Astrocyte (in vitro differentiated cells and primary cell): ENCODE measurements around the gene SLC44A5. TPM values are rescaled to one million over a fixed set of nuclear protein-coding genes. Genes with fewer than 3 reads are reported as not detected.

Source experiments
- DNase-seq: peaks from one replicate; pipeline ENCODE4 v3.0.0-alpha.2; 2010; ENCODE audit warnings: low read depth
- FAIRE-seq: peaks from 2 replicates; lab custom pipeline; 2011; peaks lifted over from hg19 to GRCh38; lab: Jason Lieb, UNC
- H2AFZ ChIP-seq: 2 replicates; pipeline ENCODE4 v1.6.0; 2012; ENCODE audit warnings: low read depth, low read length, inconsistent platforms
- H3K27ac ChIP-seq: 2 replicates; pipeline ENCODE4 v1.5.1; 2011; ENCODE audit warnings: low read depth, low read length, inconsistent platforms
- H3K27me3 ChIP-seq: 2 replicates; pipeline ENCODE4 v1.6.0; 2011; ENCODE audit warnings: low read length, inconsistent platforms; ENCODE audit not compliant: insufficient read depth
- H3K36me3 ChIP-seq: 2 replicates; pipeline ENCODE4 v1.5.1; 2011; ENCODE audit warnings: low read length, inconsistent platforms; ENCODE audit not compliant: insufficient read depth
- H3K4me1 ChIP-seq: 2 replicates; pipeline ENCODE4 v1.5.1; 2011; ENCODE audit warnings: low read length, inconsistent platforms; ENCODE audit not compliant: insufficient read depth
- H3K4me2 ChIP-seq: 2 replicates; pipeline ENCODE4 v1.6.0; 2012; ENCODE audit warnings: low read length, inconsistent platforms
- H3K4me3 ChIP-seq: 2 replicates; pipeline ENCODE4 v1.5.1; 2011; ENCODE audit warnings: low read depth, mild to moderate bottlenecking, low read length, inconsistent platforms; ENCODE audit not compliant: insufficient read depth
- H3K79me2 ChIP-seq: 2 replicates; pipeline ENCODE4 v1.6.0; 2012; ENCODE audit warnings: mild to moderate bottlenecking, low read length, inconsistent platforms; ENCODE audit not compliant: insufficient read depth
- H3K9ac ChIP-seq: 2 replicates; pipeline ENCODE4 v1.6.0; 2012; ENCODE audit warnings: mild to moderate bottlenecking, low read length, inconsistent platforms
- H3K9me3 ChIP-seq: 2 replicates; pipeline ENCODE4 v1.5.1; 2012; ENCODE audit warnings: low read depth, mild to moderate bottlenecking, low read length, inconsistent platforms; ENCODE audit not compliant: insufficient read depth
- H4K20me1 ChIP-seq: 2 replicates; pipeline ENCODE4 v1.6.0; 2012; ENCODE audit warnings: low read length, inconsistent platforms; ENCODE audit not compliant: insufficient read depth
- H3K27ac Mint-ChIP-seq: one replicate; pipeline ENCODE4 v1.8.0; 2021; ENCODE audit warnings: mild to moderate bottlenecking, mixed read lengths; ENCODE audit not compliant: unreplicated experiment
- H3K27me3 Mint-ChIP-seq: one replicate; pipeline ENCODE4 v1.8.0; 2021; ENCODE audit warnings: low read depth, mixed read lengths; ENCODE audit not compliant: unreplicated experiment
- H3K36me3 Mint-ChIP-seq: one replicate; pipeline ENCODE4 v1.8.0; 2021; ENCODE audit warnings: low read depth, mixed read lengths; ENCODE audit not compliant: unreplicated experiment
- H3K4me1 Mint-ChIP-seq: one replicate; pipeline ENCODE4 v1.8.0; 2021; ENCODE audit warnings: low read depth, mixed read lengths; ENCODE audit not compliant: unreplicated experiment
- H3K4me3 Mint-ChIP-seq: one replicate; pipeline ENCODE4 v1.8.0; 2021; ENCODE audit warnings: mild to moderate bottlenecking, moderate library complexity, mixed read lengths; ENCODE audit not compliant: unreplicated experiment
- H3K9me3 Mint-ChIP-seq: one replicate; pipeline ENCODE4 v1.8.0; 2021; ENCODE audit warnings: mild to moderate bottlenecking, mixed read lengths; ENCODE audit not compliant: unreplicated experiment
- CTCF ChIP-seq: IDR thresholded peaks from 2 replicates; pipeline ENCODE4 v1.5.1; 2011; ENCODE audit warnings: low read depth, mild to moderate bottlenecking, inconsistent platforms, low read length, moderate library complexity; ENCODE audit not compliant: insufficient read depth
- EZH2 ChIP-seq: IDR thresholded peaks from 2 replicates; pipeline ENCODE4 v1.6.1; 2012; ENCODE audit warnings: mild to moderate bottlenecking, low read length, inconsistent platforms; ENCODE audit not compliant: insufficient read depth
- total RNA-seq: library from RNA; stranded (reverse); gene quantifications from 2 replicates; pipeline ENCODE4 v1.2.1, GENCODE V29; 2021

Gene SLC44A5
- total RNA-seq, 1 donor from 2014 or later: 2.2 TPM

- H3K4me1 Mint-ChIP-seq: no peaks in the 10 kb centered on the region
- Histone ChIP-seq H3K9ac (no peak overlapping the region), H4K20me1 (no peaks in the 10 kb centered on the region), H3K27ac (no peak overlapping the region), H2AFZ (no peak overlapping the region), H3K4me1 (no peaks in the 10 kb centered on the region), H3K4me3 (no peak overlapping the region), H3K79me2 (no peaks in the 10 kb centered on the region), H3K9me3 (no peaks in the 10 kb centered on the region), H3K36me3 (no peaks in the 10 kb centered on the region), H3K27me3 (no peaks in the 10 kb centered on the region), H3K4me2 (no peak overlapping the region)
- TF ChIP-seq EZH2 (no peak), CTCF (no peak)
- no peaks in the 10 kb centered on the region for H3K27me3 Mint-ChIP-seq
- no peak overlapping the region for H3K4me3 Mint-ChIP-seq
- H3K36me3 Mint-ChIP-seq: no peaks in the 10 kb centered on the region
- FAIRE-seq (no peak), DNase-seq (no peak)
- H3K27ac Mint-ChIP-seq: no peak overlapping the region
- no peaks in the 10 kb centered on the region for H3K9me3 Mint-ChIP-seq
Observed at GRCh38 chr1:75292013-75292412, 318.9 kb downstream of the SLC44A5 start.

GRCh38 chr1:75276385-75276784 is 334.5 kb downstream of the SLC44A5 start:
- FAIRE-seq (no peak), DNase-seq (peak; percentile 65)
- H3K27ac Mint-ChIP-seq: no peak overlapping the region
- peak overlapping the region; percentile 19 for H3K4me3 ChIP-seq
- H3K4me1 ChIP-seq: peaks cover 11% of the 10 kb centered on the region
- peak overlapping the region; percentile 58 for H3K4me2 ChIP-seq
- peaks cover 1% of the 10 kb centered on the region for H3K9me3 Mint-ChIP-seq
- H4K20me1 ChIP-seq: no peaks in the 10 kb centered on the region
- no peak overlapping the region for H3K4me3 Mint-ChIP-seq
- no peaks in the 10 kb centered on the region for H3K36me3 ChIP-seq
- H3K36me3 Mint-ChIP-seq: no peaks in the 10 kb centered on the region
- no peak overlapping the region for H2AFZ ChIP-seq
- H3K9me3 ChIP-seq: no peaks in the 10 kb centered on the region
- H3K9ac ChIP-seq: peak overlapping the region; percentile 26
- H3K27me3 ChIP-seq: no peaks in the 10 kb centered on the region
- no peaks in the 10 kb centered on the region for H3K27me3 Mint-ChIP-seq
- no peak for TF ChIP-seq EZH2
- TF ChIP-seq CTCF: no peak
- no peaks in the 10 kb centered on the region for H3K4me1 Mint-ChIP-seq
- H3K79me2 ChIP-seq: no peaks in the 10 kb centered on the region
- peak overlapping the region; percentile 75 for H3K27ac ChIP-seq

- no peaks in the 10 kb centered on the region for H3K36me3 Mint-ChIP-seq
- Histone ChIP-seq H3K4me3 (no peak overlapping the region), H4K20me1 (no peaks in the 10 kb centered on the region), H2AFZ (no peak overlapping the region), H3K9ac (no peak overlapping the region), H3K27ac (peak overlapping the region; percentile 75), H3K4me2 (peak overlapping the region; percentile 58), H3K79me2 (no peaks in the 10 kb centered on the region), H3K4me1 (peaks cover 11% of the 10 kb centered on the region), H3K9me3 (no peaks in the 10 kb centered on the region), H3K36me3 (no peaks in the 10 kb centered on the region), H3K27me3 (no peaks in the 10 kb centered on the region)
- DNase-seq (no peak), FAIRE-seq (no peak)
- TF ChIP-seq EZH2: no peak
- no peak for TF ChIP-seq CTCF
- no peaks in the 10 kb centered on the region for H3K9me3 Mint-ChIP-seq
- H3K4me1 Mint-ChIP-seq: no peaks in the 10 kb centered on the region
- H3K27me3 Mint-ChIP-seq: no peaks in the 10 kb centered on the region
- no peak overlapping the region for H3K27ac Mint-ChIP-seq
- H3K4me3 Mint-ChIP-seq: no peak overlapping the region
Observed at GRCh38 chr1:75275631-75276030, 335.3 kb downstream of the SLC44A5 start.
